IMR-90 (cell line): Measurements from ENCODE around the gene TBX10. TPM values are rescaled to one million over a fixed set of nuclear protein-coding genes. Genes with fewer than 3 reads are reported as not detected.

Source experiments
- ATAC-seq: fragments of 200-7000 bp; cut with Tn5 transposase; 2 replicates; pipeline ENCODE4 v1.9.1; 2020; ENCODE audit warnings: low read depth, mild to moderate bottlenecking, moderate library complexity
- BruUV-seq: library from RNA; stranded (reverse); fragments of 400-500 nt; replicated peaks from 2 replicates; lab custom pipeline; 2021; lab: Mats Ljungman, UMichigan
- CTCF ChIA-PET: fragments of 300-600 bp; formaldehyde crosslinking; extraction: SDS; loops from one replicate; lab custom pipeline; 2021; ENCODE audit warnings: antibody characterized with exemption; lab: Yijun Ruan, JAX
- POLR2A ChIA-PET: fragments of 300-600 bp; sonication (Branson Sonifier 250); formaldehyde crosslinking; loops from one replicate; lab custom pipeline; 2022; ENCODE audit warnings: antibody characterized with exemption; ENCODE audit not compliant: unreplicated experiment; lab: Charles Lee
- DNase-seq: peaks from one replicate; pipeline ENCODE4 v3.0.0; 2013
- H2AFZ ChIP-seq: replicated peaks from 2 replicates; pipeline ENCODE3; 2013; ENCODE audit warnings: low read length, mild to moderate bottlenecking; ENCODE audit not compliant: poor library complexity
- H2AK5ac ChIP-seq: 2 replicates; pipeline ENCODE4 v1.6.1; 2013; ENCODE audit warnings: low read depth, low read length, inconsistent platforms
- H2AK9ac ChIP-seq: replicated peaks from 2 replicates; pipeline ENCODE3; 2013; ENCODE audit warnings: mild to moderate bottlenecking, low read depth, low read length, moderate library complexity; ENCODE audit not compliant: poor library complexity
- H2BK120ac ChIP-seq: 2 replicates; pipeline ENCODE4 v1.6.1; 2013; ENCODE audit warnings: low read depth, low read length, inconsistent platforms
- H2BK15ac ChIP-seq: 3 replicates; pipeline ENCODE4 v1.6.1; 2013; ENCODE audit warnings: low read depth, low read length, inconsistent platforms
- H2BK20ac ChIP-seq: 2 replicates; pipeline ENCODE4 v1.6.1; 2013; ENCODE audit warnings: low read depth, mild to moderate bottlenecking, inconsistent platforms, low read length, moderate library complexity
- H2BK5ac ChIP-seq: 2 replicates; pipeline ENCODE4 v1.6.1; 2013; ENCODE audit warnings: mild to moderate bottlenecking, low read depth, low read length, inconsistent platforms; ENCODE audit not compliant: poor library complexity, severe bottlenecking
- H3K14ac ChIP-seq: replicated peaks from 2 replicates; pipeline ENCODE4 v1.6.1; 2013; ENCODE audit warnings: low read depth, low read length, inconsistent platforms
- H3K18ac ChIP-seq: 2 replicates; pipeline ENCODE4 v1.6.1; 2013; ENCODE audit warnings: low read depth, low read length, control low read depth
- H3K23ac ChIP-seq: 2 replicates; pipeline ENCODE4 v1.6.1; 2013; ENCODE audit warnings: low read depth, low read length, inconsistent platforms
- H3K27ac ChIP-seq: 2 replicates; pipeline ENCODE4 v1.5.1; 2013; ENCODE audit warnings: mild to moderate bottlenecking, control low read depth, low read length; ENCODE audit not compliant: insufficient read depth
- H3K27me3 ChIP-seq: 2 replicates; pipeline ENCODE4 v1.6.1; 2013; ENCODE audit warnings: low read length; ENCODE audit not compliant: control insufficient read depth, insufficient read depth
- H3K36me3 ChIP-seq: 2 replicates; pipeline ENCODE4 v1.6.1; 2013; ENCODE audit warnings: low read length, mixed read lengths; ENCODE audit not compliant: control insufficient read depth, insufficient read depth
- H3K4ac ChIP-seq: 2 replicates; pipeline ENCODE4 v1.6.1; 2013; ENCODE audit warnings: low read depth, low read length, inconsistent platforms
- H3K4me1 ChIP-seq: 2 replicates; pipeline ENCODE4 v1.6.1; 2013; ENCODE audit warnings: low read length, mixed read lengths; ENCODE audit not compliant: control insufficient read depth, insufficient read depth
- H3K4me2 ChIP-seq: 2 replicates; pipeline ENCODE4 v1.6.1; 2013; ENCODE audit warnings: low read depth, mild to moderate bottlenecking, control low read depth, low read length, moderate library complexity
- H3K4me3 ChIP-seq: 2 replicates; pipeline ENCODE4 v1.5.1; 2013; ENCODE audit warnings: low read depth, mild to moderate bottlenecking, control low read depth, low read length, moderate library complexity; ENCODE audit not compliant: insufficient read depth
- H3K56ac ChIP-seq: 2 replicates; pipeline ENCODE4 v1.6.1; 2013; ENCODE audit warnings: low read length, inconsistent platforms; ENCODE audit not compliant: insufficient read depth; ENCODE audit errors: extremely low read depth
- H3K79me1 ChIP-seq, 2 experiments: 2 replicates each; pipeline ENCODE4 v1.6.1; 2013; ENCODE audit warnings: low read length in 2 of 2, inconsistent platforms in 1 of 2, low read depth in 1 of 2
- H3K9ac ChIP-seq: 2 replicates; pipeline ENCODE4 v1.6.1; 2013; ENCODE audit warnings: low read depth, low read length, control low read depth
- H3K9me1 ChIP-seq: 2 replicates; pipeline ENCODE4 v1.6.1; 2013; ENCODE audit warnings: low read length, inconsistent platforms; ENCODE audit not compliant: insufficient read depth
- H3K9me3 ChIP-seq: 2 replicates; pipeline ENCODE4 v1.6.1; 2013; ENCODE audit warnings: low read length; ENCODE audit not compliant: control insufficient read depth, insufficient read depth
- H4K20me1 ChIP-seq: 2 replicates; pipeline ENCODE4 v1.6.1; 2013; ENCODE audit warnings: low read length, inconsistent platforms; ENCODE audit not compliant: insufficient read depth
- H4K5ac ChIP-seq: 2 replicates; pipeline ENCODE4 v1.6.1; 2013; ENCODE audit warnings: mild to moderate bottlenecking, low read depth, low read length, control low read depth
- H4K8ac ChIP-seq, 2 experiments: 2 replicates each; pipeline ENCODE4 v1.6.1; 2013; ENCODE audit warnings: low read depth in 2 of 2, low read length in 2 of 2, control low read depth in 1 of 2, inconsistent platforms in 1 of 2
- H4K91ac ChIP-seq: 2 replicates; pipeline ENCODE4 v1.6.1; 2013; ENCODE audit warnings: low read depth, low read length, inconsistent platforms; ENCODE audit not compliant: insufficient read depth
- FOS ChIP-seq: fragments of 150-350 bp; IDR thresholded peaks from 2 replicates; pipeline ENCODE4 v1.6.1; 2016; ENCODE audit warnings: low read depth, low read length
- MAFK ChIP-seq: IDR thresholded peaks from 2 replicates; pipeline ENCODE4 v1.6.1; 2012; ENCODE audit warnings: low read depth, low read length, improper control_type of control experiment
- MAZ ChIP-seq: IDR thresholded peaks from 2 replicates; pipeline ENCODE4 v1.6.1; 2012; ENCODE audit warnings: low read depth, mild to moderate bottlenecking, low read length, improper control_type of control experiment, moderate library complexity, borderline replicate concordance
- MXI1 ChIP-seq: IDR thresholded peaks from 2 replicates; pipeline ENCODE4 v1.6.1; 2012; ENCODE audit warnings: low read depth, mild to moderate bottlenecking, low read length, moderate library complexity, borderline replicate concordance
- NFE2L2 ChIP-seq: fragments of 150-350 bp; IDR thresholded peaks from 2 replicates; pipeline ENCODE4 v1.6.1; 2016; ENCODE audit warnings: low read depth, mild to moderate bottlenecking, low read length
- POLR2A ChIP-seq: IDR thresholded peaks from 2 replicates; pipeline ENCODE4 v1.6.1; 2012; ENCODE audit warnings: mild to moderate bottlenecking, low read depth, low read length
- RFX5 ChIP-seq: IDR thresholded peaks from 2 replicates; pipeline ENCODE4 v1.8.0; 2012; ENCODE audit warnings: low read depth, mild to moderate bottlenecking, low read length, moderate library complexity
- SMC3 ChIP-seq: fragments of 150-350 bp; IDR thresholded peaks from 2 replicates; pipeline ENCODE4 v1.6.1; 2016; ENCODE audit warnings: low read depth, mild to moderate bottlenecking, antibody characterized with exemption, low read length, moderate library complexity
- USF2 ChIP-seq: fragments of 150-350 bp; IDR thresholded peaks from 2 replicates; pipeline ENCODE4 v1.6.1; 2017; ENCODE audit warnings: mild to moderate bottlenecking, antibody characterized with exemption, low read length, low read depth
- WGBS, 2 experiments: methylation state at CpG; one replicate each; pipeline versions ENCODE4 v1.1.5 to v1.1.7; 2013; ENCODE audit warnings: missing lambda C conversion rate in 2 of 2; ENCODE audit not compliant: insufficient read length in 1 of 2; ENCODE audit errors: extremely low coverage in 2 of 2; 5-methylcytosine and 5-hydroxymethylcytosine counted together
- dilution Hi-C: fragments of 300-500 bp; cut with HindIII; formaldehyde crosslinking; loops from one replicate; pipeline ENCODE4 v1.14.3; 2018; ENCODE audit warnings: low sequenced_read_pairs; ENCODE audit not compliant: unreplicated experiment
- in situ Hi-C: fragments of 300-500 bp; cut with MboI; formaldehyde crosslinking; loops from 3 replicates; pipeline ENCODE4 v1.14.3; 2019; ENCODE audit warnings: low sequenced_read_pairs, inconsistent platforms, mixed read lengths
- intact Hi-C: fragments of 100-400 bp; cut with micrococcal nuclease; formaldehyde crosslinking; loops from 2 replicates; pipeline ENCODE4 v1.10.0; 2022
- polyA plus RNA-seq, 3 experiments: library from polyadenylated mRNA; depleted of rRNA; stranded (reverse); fragments of >200 nt; gene quantifications; 2 replicates each; pipeline ENCODE4 v1.2.3, GENCODE V29; 2012; ENCODE audit warnings: low replicate concordance in 1 of 3
- total RNA-seq: library from RNA; depleted of rRNA; stranded (reverse); fragments of >200 nt; gene quantifications from 2 replicates; pipeline ENCODE4 v1.2.3, GENCODE V29; 2012

Gene TBX10
- total and polyA plus RNA-seq, 2 of the 4 experiments (the other 2 are of a cell fraction) = not detected

- intact Hi-C loops (loop anchor here (5.0 kb wide), 1 partner anchor 84 kb away; no protein-coding TSS in a partner anchor), in situ Hi-C loops (no loop called here)
Measured at GRCh38 chr11:67656278-67656922, 16.8 kb upstream of the TBX10 start.

More at GRCh38 chr11:67656278-67656922, 16.8 kb upstream of the TBX10 start:
- H3K9me3 ChIP-seq = peaks cover 3% of the 10 kb centered on the region
- H4K20me1 ChIP-seq = no peaks in the 10 kb centered on the region
- H3K4ac ChIP-seq = no peak overlapping the region
- H4K91ac ChIP-seq = no peak overlapping the region
- no peaks in the 10 kb centered on the region for H3K9me1 ChIP-seq
- ATAC-seq = no peak
- no peak for TF ChIP-seq RFX5
- no peak for TF ChIP-seq MAZ
- no peak for TF ChIP-seq MAFK
- no peak for TF ChIP-seq SMC3
- TF ChIP-seq MXI1 = no peak
- no peak for TF ChIP-seq NFE2L2
- no peak for TF ChIP-seq FOS
- TF ChIP-seq POLR2A = no peak
- no peak for TF ChIP-seq USF2
- H2BK15ac ChIP-seq = no peak overlapping the region
- H2BK5ac ChIP-seq = no peak overlapping the region
- ChIA-PET POLR2A (no interaction called here), CTCF (no interaction called here)
- no peak overlapping the region for H4K5ac ChIP-seq
- H3K4me2 ChIP-seq = no peak overlapping the region
- no peak overlapping the region for H2AK5ac ChIP-seq
- H2AK9ac ChIP-seq = no peak overlapping the region
- no peak overlapping the region for H3K56ac ChIP-seq
- H2AFZ ChIP-seq = no peak overlapping the region
- H3K27ac ChIP-seq = no peak overlapping the region
- no peaks in the 10 kb centered on the region for H3K79me1 ChIP-seq
- peak; percentile 7 for DNase-seq
- no peak overlapping the region for H3K4me3 ChIP-seq
- H4K8ac ChIP-seq = no peak overlapping the region
- no peak overlapping the region for H3K14ac ChIP-seq
- no peak overlapping the region for H2BK120ac ChIP-seq
- no peaks in the 10 kb centered on the region for H3K4me1 ChIP-seq
- no peak overlapping the region for H3K18ac ChIP-seq
- dilution Hi-C loops = no loop called here
- no peaks in the 10 kb centered on the region for H3K36me3 ChIP-seq
- H3K9ac ChIP-seq = no peak overlapping the region
- no peak overlapping the region for H2BK20ac ChIP-seq
- peaks cover 9% of the 10 kb centered on the region for H3K27me3 ChIP-seq
- no TSS peak for BruUV-seq
- H3K23ac ChIP-seq = no peak overlapping the region
- WGBS, 2 experiments = 35% methylated on average over 2 of the region's 4 CpGs; no CpG with 5 or more reads in 1 of the 2 experiments
